Neural progenitor cell (in vitro differentiated cells): Measurements from ENCODE around the gene TSHZ3. TPM values are rescaled to one million over a fixed set of nuclear protein-coding genes. Genes with fewer than 3 reads are reported as not detected.

Source experiments
- DNase-seq: peaks from one replicate; pipeline ENCODE4 v3.0.0-alpha.2; 2016; ENCODE audit warnings: low spot score
- H2AFZ ChIP-seq: fragments of 200-600 bp; sonication (generic); replicated peaks from 2 replicates; pipeline ENCODE4 v1.6.1; 2016; ENCODE audit warnings: antibody characterized with exemption
- H3F3A ChIP-seq: fragments of 200-600 bp; sonication (generic); 2 replicates; pipeline ENCODE4 v1.6.1; 2016; ENCODE audit warnings: antibody characterized with exemption, low read depth
- H3K27ac ChIP-seq: fragments of 200-600 bp; sonication (generic); 2 replicates; pipeline ENCODE4 v1.5.1; 2016; ENCODE audit warnings: mild to moderate bottlenecking
- H3K27me3 ChIP-seq: fragments of 200-600 bp; sonication (generic); 2 replicates; pipeline ENCODE4 v1.6.1; 2016; ENCODE audit warnings: mild to moderate bottlenecking, moderate library complexity
- H3K36me3 ChIP-seq: fragments of 200-600 bp; sonication (generic); 2 replicates; pipeline ENCODE4 v1.5.1; 2016
- H3K4me1 ChIP-seq: fragments of 200-600 bp; sonication (generic); 2 replicates; pipeline ENCODE4 v1.6.1; 2016; ENCODE audit warnings: mixed run types
- H3K4me2 ChIP-seq: fragments of 200-600 bp; sonication (generic); 2 replicates; pipeline ENCODE4 v1.6.1; 2016
- H3K4me3 ChIP-seq: fragments of 200-600 bp; sonication (generic); 2 replicates; pipeline ENCODE4 v1.5.1; 2016
- H3K79me2 ChIP-seq: fragments of 200-600 bp; sonication (generic); 2 replicates; pipeline ENCODE4 v1.6.1; 2016; ENCODE audit warnings: low read depth
- H3K9ac ChIP-seq: fragments of 200-600 bp; sonication (generic); 2 replicates; pipeline ENCODE4 v1.6.1; 2016
- H3K9me3 ChIP-seq: fragments of 200-600 bp; sonication (generic); 2 replicates; pipeline ENCODE4 v1.5.1; 2016; ENCODE audit warnings: low read depth
- H4K20me1 ChIP-seq: fragments of 200-600 bp; sonication (generic); 2 replicates; pipeline ENCODE4 v1.6.1; 2016; ENCODE audit warnings: low read depth
- H3K27ac Mint-ChIP-seq: 3 replicates; pipeline ENCODE4 v1.8.0; 2021; ENCODE audit warnings: mixed read lengths
- H3K27me3 Mint-ChIP-seq: 2 replicates; pipeline ENCODE4 v1.8.0; 2022; ENCODE audit warnings: low read depth, mild to moderate bottlenecking, inconsistent platforms, moderate library complexity, mixed read lengths; ENCODE audit not compliant: insufficient read depth
- H3K36me3 Mint-ChIP-seq: 3 replicates; pipeline ENCODE4 v1.8.0; 2021; ENCODE audit warnings: mixed read lengths
- H3K4me1 Mint-ChIP-seq: 3 replicates; pipeline ENCODE4 v1.8.0; 2021; ENCODE audit warnings: mixed read lengths
- H3K4me3 Mint-ChIP-seq: 3 replicates; pipeline ENCODE4 v1.8.0; 2021; ENCODE audit warnings: mild to moderate bottlenecking, moderate library complexity, mixed read lengths
- H3K9me3 Mint-ChIP-seq: 3 replicates; pipeline ENCODE4 v1.8.0; 2020; ENCODE audit warnings: mixed read lengths
- EZH2 ChIP-seq: fragments of 200-600 bp; sonication (generic); IDR thresholded peaks from 2 replicates; pipeline ENCODE4 v1.6.1; 2017; ENCODE audit warnings: antibody characterized with exemption, mild to moderate bottlenecking, moderate library complexity
- EZH2phosphoT487 ChIP-seq: fragments of 200-600 bp; sonication (generic); IDR thresholded peaks from 2 replicates; pipeline ENCODE4 v1.6.1; 2017; ENCODE audit warnings: antibody characterized with exemption
- total RNA-seq: library from RNA; depleted of rRNA; stranded (reverse); fragments of >200 nt; gene quantifications from 2 replicates; pipeline ENCODE4 v1.2.3, GENCODE V29; 2015; ENCODE audit warnings: low replicate concordance
- TF ChIP-seq, protein P1 (sequence below): fragments of 200-600 bp; sonication (generic); IDR thresholded peaks from 2 replicates; pipeline ENCODE4 v1.5.1; 2017; ENCODE audit warnings: antibody characterized with exemption, mild to moderate bottlenecking

Gene TSHZ3
- total RNA-seq, 1 donor from 2014 or later = 0.60 TPM

DNA sequence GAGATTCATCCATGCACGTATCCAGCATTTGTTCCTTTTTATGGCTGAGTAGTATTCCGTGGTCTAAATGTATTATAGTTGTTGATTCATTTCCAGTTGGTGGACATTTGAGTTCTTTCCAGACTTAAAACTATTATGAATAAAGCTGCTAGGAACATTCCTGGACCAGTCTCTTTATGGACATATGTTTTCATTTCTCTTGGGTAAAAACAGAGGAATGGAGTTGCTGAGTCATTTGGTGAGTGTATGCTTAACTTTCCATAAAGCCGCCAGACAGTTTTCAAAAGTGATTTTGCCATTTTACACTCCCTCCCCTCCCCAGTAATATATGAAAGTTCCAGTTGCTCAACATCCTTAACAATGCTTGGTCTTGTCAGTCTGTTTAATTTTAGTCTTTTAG is 116.4 kb downstream of the TSHZ3 start:
- Mint-ChIP-seq H3K36me3 (no peaks in the 10 kb centered on the region), H3K27ac (no peak overlapping the region), H3K4me3 (no peak overlapping the region), H3K9me3 (no peaks in the 10 kb centered on the region), H3K27me3 (no peaks in the 10 kb centered on the region), H3K4me1 (no peaks in the 10 kb centered on the region)
- no peak for DNase-seq
- Histone ChIP-seq H3F3A (no peaks in the 10 kb centered on the region), H4K20me1 (no peaks in the 10 kb centered on the region), H3K4me1 (no peaks in the 10 kb centered on the region), H2AFZ (no peak overlapping the region), H3K79me2 (no peaks in the 10 kb centered on the region), H3K27me3 (no peaks in the 10 kb centered on the region), H3K9ac (no peak overlapping the region), H3K4me2 (no peak overlapping the region), H3K36me3 (no peaks in the 10 kb centered on the region), H3K4me3 (no peak overlapping the region), H3K9me3 (no peaks in the 10 kb centered on the region), H3K27ac (no peak overlapping the region)
- TF ChIP-seq EZH2phosphoT487 (no peak), EZH2 (no peak)
- TF ChIP-seq, protein P1, sequence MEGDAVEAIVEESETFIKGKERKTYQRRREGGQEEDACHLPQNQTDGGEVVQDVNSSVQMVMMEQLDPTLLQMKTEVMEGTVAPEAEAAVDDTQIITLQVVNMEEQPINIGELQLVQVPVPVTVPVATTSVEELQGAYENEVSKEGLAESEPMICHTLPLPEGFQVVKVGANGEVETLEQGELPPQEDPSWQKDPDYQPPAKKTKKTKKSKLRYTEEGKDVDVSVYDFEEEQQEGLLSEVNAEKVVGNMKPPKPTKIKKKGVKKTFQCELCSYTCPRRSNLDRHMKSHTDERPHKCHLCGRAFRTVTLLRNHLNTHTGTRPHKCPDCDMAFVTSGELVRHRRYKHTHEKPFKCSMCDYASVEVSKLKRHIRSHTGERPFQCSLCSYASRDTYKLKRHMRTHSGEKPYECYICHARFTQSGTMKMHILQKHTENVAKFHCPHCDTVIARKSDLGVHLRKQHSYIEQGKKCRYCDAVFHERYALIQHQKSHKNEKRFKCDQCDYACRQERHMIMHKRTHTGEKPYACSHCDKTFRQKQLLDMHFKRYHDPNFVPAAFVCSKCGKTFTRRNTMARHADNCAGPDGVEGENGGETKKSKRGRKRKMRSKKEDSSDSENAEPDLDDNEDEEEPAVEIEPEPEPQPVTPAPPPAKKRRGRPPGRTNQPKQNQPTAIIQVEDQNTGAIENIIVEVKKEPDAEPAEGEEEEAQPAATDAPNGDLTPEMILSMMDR = no peak

DNA sequence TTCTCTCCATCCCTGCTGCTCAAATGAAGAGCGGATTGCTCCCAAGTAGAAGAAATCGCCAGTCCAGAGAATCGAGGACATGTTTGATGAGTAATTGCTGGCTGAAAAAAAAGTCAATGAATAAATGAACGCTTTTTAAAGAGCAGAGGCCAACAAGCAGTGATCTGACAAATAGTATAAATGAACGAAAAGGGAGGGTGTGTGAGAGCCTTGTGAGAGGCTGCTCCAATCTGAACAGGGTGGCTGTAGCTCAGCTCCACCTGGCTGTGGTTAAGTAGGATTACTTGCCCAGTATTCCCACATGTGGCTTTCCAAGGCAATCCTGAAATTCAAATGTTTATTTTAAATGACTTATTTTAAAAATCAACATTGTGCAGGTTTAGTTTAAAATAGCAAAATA is 117.1 kb downstream of the TSHZ3 start:
- TF ChIP-seq EZH2phosphoT487 = no peak
- TF ChIP-seq, protein P1 = peak; percentile 31
- H3K27ac ChIP-seq = no peak overlapping the region
- H3K9me3 ChIP-seq = no peaks in the 10 kb centered on the region

DNA sequence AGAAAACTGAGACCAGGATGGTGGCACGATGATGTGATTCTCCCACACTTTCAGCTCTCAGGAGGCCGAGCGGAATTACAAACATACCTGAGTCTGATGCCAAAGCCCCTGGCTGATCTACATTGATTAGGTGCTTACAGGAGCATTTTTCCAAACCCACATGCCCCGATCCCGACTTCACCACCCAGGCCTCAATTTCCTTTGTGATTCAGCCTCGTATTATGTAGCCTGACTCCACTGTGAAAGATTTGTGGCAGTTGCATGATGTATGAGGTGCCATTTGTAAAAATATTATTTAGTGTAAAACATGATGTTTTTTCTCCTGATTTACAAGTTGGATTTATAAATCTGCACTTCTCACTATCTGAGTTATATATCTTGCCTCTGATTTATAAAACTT is 118.0 kb downstream of the TSHZ3 start:
- Histone ChIP-seq H3K9me3 (no peaks in the 10 kb centered on the region), H3K36me3 (no peaks in the 10 kb centered on the region), H3K4me2 (no peak overlapping the region), H3K79me2 (no peaks in the 10 kb centered on the region), H2AFZ (no peak overlapping the region), H3K4me1 (no peaks in the 10 kb centered on the region), H4K20me1 (no peaks in the 10 kb centered on the region), H3K9ac (no peak overlapping the region), H3K27ac (no peak overlapping the region), H3K27me3 (no peaks in the 10 kb centered on the region), H3F3A (no peaks in the 10 kb centered on the region), H3K4me3 (no peak overlapping the region)
- H3K27ac Mint-ChIP-seq = no peak overlapping the region
- H3K27me3 Mint-ChIP-seq = no peaks in the 10 kb centered on the region
- no peak for DNase-seq
- no peaks in the 10 kb centered on the region for H3K36me3 Mint-ChIP-seq
- H3K9me3 Mint-ChIP-seq = no peaks in the 10 kb centered on the region
- TF ChIP-seq EZH2 = no peak
- TF ChIP-seq, protein P1 = no peak
- TF ChIP-seq EZH2phosphoT487 = no peak
- no peak overlapping the region for H3K4me3 Mint-ChIP-seq
- H3K4me1 Mint-ChIP-seq = no peaks in the 10 kb centered on the region

More for the DNA sequence above, 117.1 kb downstream of the TSHZ3 start:
- no peaks in the 10 kb centered on the region for H3K9me3 Mint-ChIP-seq
- Histone ChIP-seq H3K9ac (no peak overlapping the region), H3K4me1 (no peaks in the 10 kb centered on the region), H3K79me2 (no peaks in the 10 kb centered on the region), H4K20me1 (no peaks in the 10 kb centered on the region), H3K4me3 (no peak overlapping the region), H2AFZ (peak overlapping the region; percentile 26), H3F3A (no peaks in the 10 kb centered on the region), H3K27me3 (no peaks in the 10 kb centered on the region), H3K36me3 (no peaks in the 10 kb centered on the region), H3K4me2 (no peak overlapping the region)
- H3K27ac Mint-ChIP-seq = no peak overlapping the region
- DNase-seq = peak; percentile 41
- H3K27me3 Mint-ChIP-seq = no peaks in the 10 kb centered on the region
- H3K4me1 Mint-ChIP-seq = no peaks in the 10 kb centered on the region
- H3K36me3 Mint-ChIP-seq = no peaks in the 10 kb centered on the region
- H3K4me3 Mint-ChIP-seq = no peak overlapping the region
